ENCODE data around the gene C10orf90.

C10orf90 gene

DNA sequence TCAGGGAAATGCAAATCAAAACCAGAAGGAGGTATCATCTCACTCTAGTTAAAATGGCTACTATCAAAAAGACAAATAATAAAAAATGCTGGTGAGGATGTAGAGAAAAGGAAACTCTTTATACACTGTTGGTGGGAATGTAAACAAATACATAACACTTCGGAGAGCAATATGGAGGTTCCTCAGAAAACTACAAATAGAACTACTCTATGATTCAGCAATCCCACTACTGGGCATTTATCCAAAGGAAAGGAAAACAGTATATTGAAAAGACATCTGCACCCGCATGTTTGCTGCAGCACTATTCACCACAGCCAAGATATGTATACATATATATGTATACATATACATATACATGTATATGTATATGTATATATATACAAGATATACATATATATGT, 94.2 kb downstream of the C10orf90 start:
- H3K27ac Mint-ChIP-seq: no peak overlapping the region
- no peaks in the 10 kb centered on the region for H3K4me1 Mint-ChIP-seq
- ATAC-seq (ENCODE audit: low read depth) (no peak), DNase-seq (ENCODE audit: low spot score in 2 of 2) (no peak)
- peaks cover 2% of the 10 kb centered on the region for H3K9me3 Mint-ChIP-seq
- no peaks in the 10 kb centered on the region for H3K27me3 Mint-ChIP-seq
- H3K4me3 Mint-ChIP-seq: no peak overlapping the region
- no peaks in the 10 kb centered on the region for H3K36me3 Mint-ChIP-seq

- DNase-seq (ENCODE audit: low spot score in 2 of 2) (no peak), ATAC-seq (ENCODE audit: low read depth) (no peak)
- Mint-ChIP-seq H3K27me3 (no peaks in the 10 kb centered on the region), H3K4me1 (no peaks in the 10 kb centered on the region), H3K36me3 (no peaks in the 10 kb centered on the region), H3K9me3 (peaks cover 3% of the 10 kb centered on the region), H3K27ac (no peak overlapping the region), H3K4me3 (no peak overlapping the region)
Measured at GRCh38 chr10:126570621-126571602, 99.6 kb downstream of the C10orf90 start.

DNA sequence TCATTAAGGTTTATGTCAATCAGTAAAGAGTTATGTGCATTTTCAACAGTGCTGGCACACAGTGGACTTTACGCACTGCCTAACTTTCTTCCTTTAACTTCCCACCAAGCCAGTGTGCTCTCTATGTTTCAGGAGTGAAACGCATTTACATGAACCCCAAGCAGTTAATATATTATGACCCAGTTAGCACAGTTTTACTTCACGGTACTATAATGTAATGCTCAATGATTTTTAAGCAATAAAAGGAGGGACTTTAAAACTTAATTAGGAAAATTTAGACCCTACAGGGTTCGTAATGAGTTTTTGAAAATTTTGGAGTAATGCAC, 100.3 kb downstream of the C10orf90 start:
- no peaks in the 10 kb centered on the region for H3K4me1 Mint-ChIP-seq

DNA sequence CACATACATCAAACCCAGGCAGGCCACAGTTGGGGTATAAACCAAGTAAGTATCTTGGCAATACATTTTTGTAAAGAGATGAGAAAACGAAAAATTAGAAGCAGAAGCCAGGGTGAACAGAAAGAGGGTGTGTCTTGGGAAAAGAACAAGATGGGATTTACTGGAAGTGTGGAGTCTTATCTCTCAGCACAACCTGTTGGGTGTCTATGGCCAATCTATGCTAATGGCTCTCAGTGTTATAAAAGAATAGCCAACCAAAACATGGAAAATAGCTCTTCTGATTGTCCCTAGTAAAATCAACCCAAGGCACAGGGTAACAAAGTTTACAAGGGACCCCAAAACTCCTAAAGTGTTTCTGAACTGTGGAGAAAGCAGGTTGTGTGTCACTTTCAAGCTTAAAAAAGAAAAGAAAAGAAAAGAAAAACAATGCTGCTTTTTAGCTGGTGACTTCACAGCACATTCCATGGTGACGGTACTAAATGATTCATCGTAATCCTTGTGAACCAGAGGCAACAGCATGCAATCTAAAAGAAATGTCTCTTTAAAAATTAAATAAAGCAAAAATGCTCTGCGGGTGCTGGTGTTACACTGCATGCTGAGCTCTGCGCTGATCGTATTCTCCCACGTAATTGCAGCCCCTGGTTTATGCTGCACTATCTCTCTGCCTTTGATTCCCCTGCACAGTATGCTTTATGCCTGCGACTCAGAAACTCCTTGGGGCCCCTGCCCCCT, 100.8 kb downstream of the C10orf90 start:
- DNase-seq (ENCODE audit: low spot score in 2 of 2) (no peak), ATAC-seq (ENCODE audit: low read depth) (no peak)
- Mint-ChIP-seq H3K9me3 (peaks cover 3% of the 10 kb centered on the region), H3K4me1 (no peaks in the 10 kb centered on the region), H3K36me3 (no peaks in the 10 kb centered on the region), H3K4me3 (no peak overlapping the region), H3K27me3 (no peaks in the 10 kb centered on the region), H3K27ac (no peak overlapping the region)

More for the DNA sequence above, 100.3 kb downstream of the C10orf90 start:
- no peak for ATAC-seq (ENCODE audit: low read depth)
- H3K27me3 Mint-ChIP-seq: no peaks in the 10 kb centered on the region
- H3K27ac Mint-ChIP-seq: no peak overlapping the region
- H3K4me3 Mint-ChIP-seq: no peak overlapping the region
- no peak for DNase-seq (ENCODE audit: low spot score in 2 of 2)
- H3K36me3 Mint-ChIP-seq: no peaks in the 10 kb centered on the region
- H3K9me3 Mint-ChIP-seq: peaks cover 3% of the 10 kb centered on the region

GRCh38 chr10:126568809-126569385, 101.6 kb downstream of the C10orf90 start:
- Mint-ChIP-seq H3K9me3 (peaks cover 3% of the 10 kb centered on the region), H3K4me1 (no peaks in the 10 kb centered on the region), H3K36me3 (no peaks in the 10 kb centered on the region), H3K27ac (no peak overlapping the region), H3K4me3 (no peak overlapping the region), H3K27me3 (no peaks in the 10 kb centered on the region)
- DNase-seq (ENCODE audit: low spot score in 2 of 2) (no peak), ATAC-seq (ENCODE audit: low read depth) (no peak)

- H3K9me3 Mint-ChIP-seq: peaks cover 3% of the 10 kb centered on the region
Measured at GRCh38 chr10:126565871-126566270, 104.6 kb downstream of the C10orf90 start.

DNA sequence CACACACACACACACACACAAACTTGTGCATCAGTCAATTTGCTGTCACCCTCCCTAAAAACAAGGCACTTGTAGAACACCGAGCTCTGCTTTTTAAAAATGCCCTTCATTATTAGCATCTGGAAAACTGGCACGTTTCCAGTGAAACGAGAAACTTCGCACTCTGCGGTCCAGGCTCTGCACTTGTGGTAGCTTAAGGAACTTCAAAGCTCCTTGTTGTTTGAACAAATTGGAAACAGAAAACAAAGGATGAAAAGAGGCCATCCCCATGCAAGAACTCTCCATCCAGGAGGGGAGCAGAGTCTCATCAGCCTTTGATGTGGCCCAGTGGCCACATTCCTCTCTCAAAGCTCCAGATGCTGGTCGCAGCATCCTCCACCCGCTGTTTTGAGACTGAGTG, 105.1 kb downstream of the C10orf90 start:
- ATAC-seq (ENCODE audit: low read depth): no peak
- Mint-ChIP-seq H3K36me3 (no peaks in the 10 kb centered on the region), H3K4me1 (no peaks in the 10 kb centered on the region), H3K9me3 (peaks cover 3% of the 10 kb centered on the region), H3K27me3 (no peaks in the 10 kb centered on the region), H3K4me3 (no peak overlapping the region), H3K27ac (no peak overlapping the region)
- no peak for DNase-seq (ENCODE audit: low spot score in 2 of 2)

More at GRCh38 chr10:126565871-126566270, 104.6 kb downstream of the C10orf90 start:
- ATAC-seq (ENCODE audit: low read depth) (no peak), DNase-seq (ENCODE audit: low spot score in 2 of 2) (no peak)
- no peaks in the 10 kb centered on the region for H3K4me1 Mint-ChIP-seq
- H3K36me3 Mint-ChIP-seq: no peaks in the 10 kb centered on the region
- H3K27me3 Mint-ChIP-seq: no peaks in the 10 kb centered on the region
- no peak overlapping the region for H3K27ac Mint-ChIP-seq
- no peak overlapping the region for H3K4me3 Mint-ChIP-seq

GRCh38 chr10:126564326-126564888, 106.1 kb downstream of the C10orf90 start:
- no peak overlapping the region for H3K4me3 Mint-ChIP-seq
- H3K27ac Mint-ChIP-seq: no peak overlapping the region
- no peaks in the 10 kb centered on the region for H3K4me1 Mint-ChIP-seq
- peaks cover 3% of the 10 kb centered on the region for H3K9me3 Mint-ChIP-seq
- no peaks in the 10 kb centered on the region for H3K27me3 Mint-ChIP-seq
- no peak for DNase-seq (ENCODE audit: low spot score in 2 of 2)
- H3K36me3 Mint-ChIP-seq: no peaks in the 10 kb centered on the region
- ATAC-seq (ENCODE audit: low read depth): no peak

DNA sequence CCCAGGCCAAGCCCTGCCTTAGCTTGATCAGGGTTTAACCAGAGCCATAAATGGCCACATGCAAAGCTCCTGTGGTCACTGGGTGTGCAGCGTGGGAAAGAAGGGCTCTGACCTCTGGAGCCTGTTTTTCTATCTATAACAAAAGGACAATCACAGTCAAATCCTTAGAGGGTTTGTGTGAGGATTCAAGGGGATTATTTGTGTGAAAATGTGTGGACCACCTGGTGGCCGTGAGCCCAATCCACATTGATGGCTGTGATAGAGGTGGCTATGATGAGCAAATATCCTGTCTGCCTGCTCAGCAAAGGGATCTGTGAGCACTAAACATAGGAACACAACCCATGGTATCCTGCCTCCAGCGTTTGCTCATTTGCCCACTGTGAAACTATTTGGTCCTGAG, 107.1 kb downstream of the C10orf90 start:
- ATAC-seq (ENCODE audit: low read depth) (no peak), DNase-seq (ENCODE audit: low spot score in 2 of 2) (no peak)
- Mint-ChIP-seq H3K36me3 (no peaks in the 10 kb centered on the region), H3K27me3 (no peaks in the 10 kb centered on the region), H3K27ac (no peak overlapping the region), H3K4me1 (no peaks in the 10 kb centered on the region), H3K9me3 (peaks cover 3% of the 10 kb centered on the region), H3K4me3 (no peak overlapping the region)

DNA sequence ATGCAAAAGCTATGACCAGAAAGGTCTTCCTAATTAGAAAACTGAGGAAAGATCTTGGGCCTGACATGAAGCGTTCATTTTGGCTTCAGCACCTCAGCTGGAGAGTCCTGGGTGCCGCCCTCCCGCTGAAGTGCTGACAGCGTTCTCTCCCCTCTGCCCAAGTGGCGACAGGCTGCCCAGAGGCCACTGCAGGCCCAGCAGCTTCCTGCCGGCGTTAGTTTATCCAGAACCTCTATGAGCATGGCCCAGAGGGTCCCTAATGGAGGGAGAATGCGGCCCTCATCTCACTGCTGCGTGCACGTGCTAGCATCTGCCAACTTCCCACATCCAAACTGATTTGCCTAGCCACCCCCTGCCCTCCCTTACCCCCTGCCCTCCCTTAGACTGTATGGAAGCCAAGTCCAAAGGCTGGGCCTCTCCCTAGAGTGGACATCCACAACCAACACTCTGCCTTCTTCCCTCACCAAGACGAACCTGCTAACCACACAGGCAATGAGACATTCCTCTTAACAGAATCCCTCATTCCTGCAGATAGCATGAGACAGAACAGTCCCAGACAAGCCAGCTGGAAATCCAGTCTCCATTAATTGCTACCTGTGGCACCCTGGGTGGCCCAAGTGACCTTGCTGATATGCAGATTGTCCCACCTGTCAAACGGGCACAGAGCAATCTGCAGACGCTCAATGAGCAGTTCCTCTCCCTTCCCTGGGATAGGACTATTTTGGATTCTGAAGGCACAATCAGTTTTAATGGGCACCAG, 108.4 kb downstream of the C10orf90 start:
- Mint-ChIP-seq H3K27me3 (peaks cover 2% of the 10 kb centered on the region), H3K27ac (no peak overlapping the region), H3K9me3 (peaks cover 4% of the 10 kb centered on the region), H3K4me3 (no peak overlapping the region), H3K36me3 (no peaks in the 10 kb centered on the region), H3K4me1 (no peaks in the 10 kb centered on the region)
- ATAC-seq (ENCODE audit: low read depth) (no peak), DNase-seq (ENCODE audit: low spot score in 2 of 2) (no peak)

DNA sequence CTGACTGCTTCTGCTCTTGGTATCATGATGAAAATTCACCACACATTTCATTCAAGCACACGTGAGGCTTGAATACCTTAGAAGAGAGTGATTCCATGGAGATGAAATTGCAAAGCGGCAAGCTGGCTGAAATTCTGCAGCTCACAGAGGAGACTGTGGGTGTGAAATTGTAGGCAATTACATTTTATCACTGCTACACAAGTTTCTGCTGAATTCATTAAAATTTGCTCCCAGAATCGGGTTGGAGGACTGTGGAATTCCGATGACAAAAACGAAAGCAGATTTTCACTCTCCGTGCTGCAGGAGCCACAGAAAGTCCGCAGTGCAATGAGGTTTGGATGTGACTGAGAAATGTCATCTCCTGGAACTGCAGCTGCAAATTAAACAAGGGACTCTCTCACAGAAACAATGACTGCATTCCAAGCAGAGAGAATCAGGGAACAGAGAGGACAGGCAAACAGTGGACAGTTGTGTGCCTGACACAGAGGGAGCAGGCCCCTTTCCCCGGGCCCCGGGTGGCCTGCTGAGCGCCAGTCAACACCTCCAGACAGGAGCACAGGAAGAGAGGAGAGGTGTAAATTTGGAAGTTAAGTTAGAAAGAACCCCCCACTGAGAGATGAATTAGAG, 109.1 kb downstream of the C10orf90 start:
- Mint-ChIP-seq H3K4me1 (no peaks in the 10 kb centered on the region), H3K4me3 (no peak overlapping the region), H3K9me3 (peaks cover 3% of the 10 kb centered on the region), H3K27ac (no peak overlapping the region), H3K36me3 (no peaks in the 10 kb centered on the region), H3K27me3 (peaks cover 2% of the 10 kb centered on the region)
- DNase-seq (ENCODE audit: low spot score in 2 of 2) (no peak), ATAC-seq (ENCODE audit: low read depth) (no peak)

DNA sequence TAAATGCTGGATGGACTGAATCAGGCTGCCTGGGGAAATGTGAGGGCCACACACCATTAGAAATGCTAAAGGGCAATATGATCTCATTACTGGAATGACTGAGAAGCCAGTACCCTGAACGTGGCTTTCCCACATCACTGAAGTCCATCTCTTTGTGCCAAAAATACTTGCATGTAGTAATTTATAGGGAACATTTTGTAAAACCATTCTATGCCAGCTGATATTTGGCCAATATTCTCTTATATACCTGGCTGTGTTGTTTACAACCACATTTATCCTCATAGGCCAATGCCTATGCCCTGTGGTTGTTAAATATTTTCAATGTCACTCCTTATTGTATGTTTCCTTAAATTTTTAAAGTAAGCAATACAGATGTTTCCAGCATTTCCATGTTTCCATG, 111.6 kb downstream of the C10orf90 start:
- DNase-seq (ENCODE audit: low spot score in 2 of 2) (no peak), ATAC-seq (ENCODE audit: low read depth) (no peak)
- peaks cover 2% of the 10 kb centered on the region for H3K27me3 Mint-ChIP-seq
- H3K36me3 Mint-ChIP-seq: no peaks in the 10 kb centered on the region
- no peak overlapping the region for H3K4me3 Mint-ChIP-seq
- H3K4me1 Mint-ChIP-seq: no peaks in the 10 kb centered on the region
- no peak overlapping the region for H3K27ac Mint-ChIP-seq
- peaks cover 1% of the 10 kb centered on the region for H3K9me3 Mint-ChIP-seq

- no peak overlapping the region for H3K27ac Mint-ChIP-seq
- H3K9me3 Mint-ChIP-seq: peaks cover 2% of the 10 kb centered on the region
- DNase-seq (ENCODE audit: low spot score in 2 of 2) (no peak), ATAC-seq (ENCODE audit: low read depth) (no peak)
- no peak overlapping the region for H3K4me3 Mint-ChIP-seq
- H3K27me3 Mint-ChIP-seq: no peaks in the 10 kb centered on the region
- no peaks in the 10 kb centered on the region for H3K4me1 Mint-ChIP-seq
- H3K36me3 Mint-ChIP-seq: no peaks in the 10 kb centered on the region
Measured at GRCh38 chr10:126551202-126551601, 119.3 kb downstream of the C10orf90 start.

Measured in memory B cell (primary cell).